GM12801 (cell line): ENCODE results near the gene PITX1.

Experiments used
- CTCF ChIP-seq: IDR thresholded peaks from one replicate; pipeline ENCODE4 v1.5.1; 2011; ENCODE audit warnings: control low read depth; ENCODE audit not compliant: insufficient read length; ENCODE audit errors: extremely low read depth

PITX1 gene

GRCh38 chr5:135034963-135035677 is 1.1 kb upstream of the PITX1 start:
- TF ChIP-seq CTCF, result no peak

- TF ChIP-seq CTCF, result no peak
Measured at GRCh38 chr5:135034236-135034962, 371 bp upstream of the PITX1 start.

- TF ChIP-seq CTCF, result no peak
Measured at GRCh38 chr5:135032999-135033861, 798 bp downstream of the PITX1 start.

- TF ChIP-seq CTCF, result no peak
Measured at GRCh38 chr5:135032695-135032998, 1.4 kb downstream of the PITX1 start.

GRCh38 chr5:135031813-135032694 is 2.0 kb downstream of the PITX1 start:
- TF ChIP-seq CTCF, result no peak

GRCh38 chr5:135030956-135031812 is 2.8 kb downstream of the PITX1 start:
- TF ChIP-seq CTCF, result no peak
